K562 (cell line): ENCODE data around the gene CXCL16. TPM values are rescaled to one million over a fixed set of nuclear protein-coding genes. Genes with fewer than 3 reads are reported as not detected.

Experiments
- ATAC-seq: fragments of 200-7000 bp; cut with Tn5 transposase; 3 replicates; pipeline ENCODE4 v1.9.1; 2020; ENCODE audit warnings: moderate library complexity
- BruUV-seq: library from RNA; stranded (reverse); fragments of 400-500 nt; replicated peaks from 2 replicates; lab custom pipeline; 2021; lab: Mats Ljungman, UMichigan
- CTCF ChIA-PET: fragments of 300-600 bp; formaldehyde crosslinking; extraction: SDS; loops from one replicate; lab custom pipeline; 2021; ENCODE audit warnings: low intra/inter-chr PET ratio; lab: Yijun Ruan, JAX
- POLR2A ChIA-PET: fragments of 300-600, 350-650 bp; sonication (Branson Sonifier 250); formaldehyde crosslinking; extraction: SDS; loops from one replicate; lab custom pipeline; 2021; ENCODE audit warnings: antibody characterized with exemption, inconsistent platforms; lab: Yijun Ruan, JAX
- DNase-seq, 4 experiments: peaks; one replicate each; pipeline versions ENCODE4 v3.0.0 to v3.0.0-alpha.2; 2011 to 2018; ENCODE audit warnings: low spot score in 3 of 4, mixed read lengths in 3 of 4; ENCODE audit errors: extremely low read depth in 1 of 4
- FAIRE-seq: peaks from 2 replicates; lab custom pipeline; 2011; peaks lifted over from hg19 to GRCh38; lab: Jason Lieb, UNC
- H2AFZ ChIP-seq: 2 replicates; pipeline ENCODE4 v1.6.0; 2011; ENCODE audit warnings: low read depth, low read length, control low read depth, inconsistent platforms
- H3K27ac ChIP-seq: fragments of 200-600 bp; 3 replicates; pipeline ENCODE4 v1.8.0; 2011; ENCODE audit warnings: low read depth, mild to moderate bottlenecking, control low read depth, inconsistent platforms, low read length, moderate library complexity, mixed read lengths; ENCODE audit errors: extremely low read depth
- H3K27me3 ChIP-seq, 2 experiments: fragments of 300-600 bp in 1 of 2; 2 replicates in 1 of 2; 3 replicates in 1 of 2; pipeline versions ENCODE4 v1.6.0 to v1.8.0; 2011; ENCODE audit warnings: inconsistent platforms in 2 of 2, low read length in 2 of 2, mild to moderate bottlenecking in 1 of 2, mixed read lengths in 1 of 2, moderate library complexity in 1 of 2; ENCODE audit not compliant: control insufficient read depth in 2 of 2, insufficient read depth in 2 of 2
- H3K36me3 ChIP-seq: fragments of 300-600 bp; 3 replicates; pipeline ENCODE4 v1.8.0; 2011; ENCODE audit warnings: mild to moderate bottlenecking, low read length, inconsistent platforms; ENCODE audit not compliant: control insufficient read depth, insufficient read depth
- H3K4me1 ChIP-seq, 2 experiments: fragments of 200-600 bp in 1 of 2; replicated peaks in 1 of 2; 2 replicates in 1 of 2; 3 replicates in 1 of 2; pipeline versions ENCODE4 v1.5.1 to v1.8.0; 2011; ENCODE audit warnings: inconsistent platforms in 2 of 2, low read length in 2 of 2, mild to moderate bottlenecking in 1 of 2, mixed read lengths in 1 of 2, moderate library complexity in 1 of 2; ENCODE audit not compliant: control insufficient read depth in 2 of 2, insufficient read depth in 2 of 2
- H3K4me2 ChIP-seq: 2 replicates; pipeline ENCODE4 v1.6.1; 2011; ENCODE audit warnings: low read length, control low read depth, inconsistent platforms, mixed read lengths; ENCODE audit not compliant: insufficient read depth
- H3K4me3 ChIP-seq: fragments of 200-600 bp; sonication (generic), shearing (Covaris generic); 2 replicates; pipeline ENCODE4 v1.5.1; 2016; ENCODE audit warnings: control low read depth, inconsistent platforms
- H3K79me2 ChIP-seq: fragments of 200-600 bp; 3 replicates; pipeline ENCODE4 v1.8.0; 2011; ENCODE audit warnings: low read length, inconsistent platforms; ENCODE audit not compliant: control insufficient read depth, insufficient read depth
- H3K9ac ChIP-seq, 2 experiments: 2 replicates each; pipeline versions ENCODE4 v1.6.0 to v1.6.1; 2011; ENCODE audit warnings: low read depth in 2 of 2, low read length in 2 of 2, control low read depth in 1 of 2, inconsistent platforms in 1 of 2, mild to moderate bottlenecking in 1 of 2, mixed read lengths in 1 of 2; ENCODE audit not compliant: insufficient read depth in 1 of 2
- H3K9me1 ChIP-seq: one replicate; pipeline ENCODE4 v1.6.0; 2011; ENCODE audit warnings: inconsistent platforms, mild to moderate bottlenecking, low read length, moderate library complexity; ENCODE audit not compliant: control insufficient read depth, insufficient read depth
- H3K9me3 ChIP-seq: replicated peaks from 2 replicates; pipeline ENCODE4 v1.5.1; 2011; ENCODE audit warnings: low read depth, low read length, inconsistent platforms; ENCODE audit not compliant: control insufficient read depth, insufficient read depth
- H4K20me1 ChIP-seq: replicated peaks from 2 replicates; pipeline ENCODE4 v1.6.1; 2011; ENCODE audit warnings: low read length, inconsistent platforms, mixed read lengths; ENCODE audit not compliant: control insufficient read depth, insufficient read depth
- ETV1 ChIP-seq: fragments of 450-650 bp; conservative IDR thresholded peaks from 2 replicates; pipeline ENCODE4 v1.6.1; 2016; ENCODE audit warnings: missing genetic modification characterization, control low read depth, low read depth, missing compliant biosample characterization
- RCOR1 ChIP-seq, 2 experiments: IDR thresholded peaks; 2 replicates each; pipeline ENCODE4 v1.6.1; 2012; ENCODE audit warnings: low read depth in 2 of 2, low read length in 2 of 2, borderline replicate concordance in 1 of 2, improper control_type of control experiment in 1 of 2
- ZNF282 ChIP-seq: sonication (generic); formaldehyde crosslinking; IDR thresholded peaks from 2 replicates; pipeline ENCODE4 v1.8.1; 2023; ENCODE audit warnings: missing genetic modification reagents
- WGBS: fragments of 100-300 bp; shearing (Covaris generic); methylation state at CpG from one replicate; pipeline ENCODE4 v1.1.6; 2016; ENCODE audit warnings: low coverage, mixed read lengths; ENCODE audit not compliant: insufficient coverage; ENCODE audit errors: missing lambda C conversion rate; 5-methylcytosine and 5-hydroxymethylcytosine counted together
- in situ Hi-C: fragments of 300-500 bp; cut with MboI; formaldehyde crosslinking; loops from 4 replicates; pipeline ENCODE4 v1.15.0; 2018; ENCODE audit warnings: inconsistent platforms, mixed read lengths
- intact Hi-C: fragments of 100-400 bp; cut with micrococcal nuclease; formaldehyde crosslinking; loops from 2 replicates; pipeline ENCODE4 v1.14.2; 2022
- polyA plus RNA-seq, 8 experiments: library from polyadenylated mRNA; depleted of rRNA in 4 of 8; stranded (reverse) in 5 of 8; unstranded in 3 of 8; fragments of >200 nt; fragmentation: Nextera tagmentation in 2 of 8; fragmentation: Illumina TruSeq in 1 of 8; extraction: Ambion mirVana in 2 of 8; extraction: Trizol in 1 of 8; gene quantifications; 2 replicates each; pipeline versions ENCODE4 v1.2.1 to v1.2.3, GENCODE V29; 2011 to 2014; ENCODE audit warnings: inconsistent platforms in 1 of 8, missing spikeins in 1 of 8
- total RNA-seq, 7 experiments: library from RNA; depleted of rRNA in 6 of 7; stranded (reverse); fragments of >200 nt in 6 of 7; fragmentation: Illumina TruSeq in 2 of 7; extraction: Trizol in 2 of 7; gene quantifications; 2 replicates each; pipeline versions ENCODE4 v1.2.1 to v1.2.3, GENCODE V29; 2011 to 2021; ENCODE audit warnings: low replicate concordance in 1 of 7

CXCL16 gene
- total and polyA plus RNA-seq, 9 of the 15 experiments (the other 6 are each of a cell fraction or from before 2014, with no cell fraction given): 0.05 to 0.68 (median 0.22) TPM; not detected in 2

GRCh38 chr17:4786106-4786511, 46.4 kb upstream of the CXCL16 start, which contains the start of gene VMO1:
VMO1 (minus strand) TSS chr17:4786364; CDS start chr17:4786352, 12 bp downstream.
- Histone ChIP-seq H3K27ac (no peak within 1 kb of the TSS), H2AFZ (no peak within 1 kb of the TSS), H3K9me1 (no peaks in the 10 kb centered on the region), H3K36me3 (no peaks in the 10 kb centered on the region)
- no peak for ATAC-seq
- intact Hi-C loops: loop anchor here (2.0 kb wide), 1 partner anchor 97 kb away; no protein-coding TSS in a partner anchor
- no peak for FAIRE-seq
- BruUV-seq: no TSS peak
- TF ChIP-seq ETV1: 0 out of 2 replicates have a peak, but pooled peaks have one; percentile 10
- peak in 1 of 2 experiments; percentile 44; a peak in 1 of 4 replicates for TF ChIP-seq RCOR1 (IDR thresholded peaks at IDR 0.05; ENCODE audit: borderline replicate concordance in 1 of 2, low read depth in 2 of 2, low read length in 2 of 2)
- no peak for TF ChIP-seq ZNF282 (CRISPR knock-in tag)
- TF ChIP-seq, all 486 proteins: peak for 2
- H4K20me1 ChIP-seq: no peaks in the 10 kb centered on the region
- H3K4me1 ChIP-seq: peaks cover 0 to 38% of the 10 kb centered on the region in 2 experiments; a peak in 3 of 5 replicates
- peaks cover 6 to 21% of the 10 kb centered on the region in 2 experiments; a peak in 3 of 5 replicates for H3K27me3 ChIP-seq
- in situ Hi-C loops: no loop called here
- no peak within 1 kb of the TSS for H3K4me3 ChIP-seq
- no peaks in the 10 kb centered on the region for H3K9me3 ChIP-seq
- H3K4me2 ChIP-seq: no peak within 1 kb of the TSS
- ChIA-PET CTCF (interaction anchor here (1.2 kb wide), 1 partner anchor 103 kb away, joined by 5 read pairs; no protein-coding TSS in a partner anchor), POLR2A (no interaction called here)
- no peak for DNase-seq
- WGBS: 25% methylated on average over 16 of the region's 24 CpGs
- no peak within 1 kb of the TSS; a peak in 1 of 4 replicates for H3K9ac ChIP-seq
- H3K79me2 ChIP-seq: peaks cover 6% of the 10 kb centered on the region; the same call in 2 of the 3 replicates
